ENCODE results near the gene TENM4.
"Not testable (repeated sequence)": the region's sequence is repeated elsewhere in the genome, so short reads cannot be mapped to it uniquely, and the experiment has no call there.

TENM4 gene

DNA sequence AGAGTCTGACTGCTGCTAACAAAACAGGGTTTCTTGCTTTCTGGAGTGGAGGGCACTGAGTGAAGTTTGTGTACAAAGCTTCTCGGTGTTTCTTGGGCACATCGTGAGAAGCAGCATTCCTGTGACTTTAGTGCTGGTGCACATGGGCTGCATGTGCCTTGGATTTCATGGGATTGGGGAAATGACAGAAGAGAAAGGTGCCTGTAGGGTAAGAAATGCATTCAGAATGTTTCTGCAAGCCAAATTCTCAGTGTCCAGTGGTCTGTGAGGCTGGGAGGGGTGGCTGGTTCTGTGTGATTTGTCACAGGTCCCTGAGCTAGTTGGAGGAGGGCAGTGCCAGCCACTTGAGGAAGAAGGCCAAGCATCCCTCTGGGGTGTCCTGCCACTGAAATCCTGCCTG, 462.0 kb downstream of the TENM4 start:
- no peak for DNase-seq (ENCODE audit: low spot score)

DNA sequence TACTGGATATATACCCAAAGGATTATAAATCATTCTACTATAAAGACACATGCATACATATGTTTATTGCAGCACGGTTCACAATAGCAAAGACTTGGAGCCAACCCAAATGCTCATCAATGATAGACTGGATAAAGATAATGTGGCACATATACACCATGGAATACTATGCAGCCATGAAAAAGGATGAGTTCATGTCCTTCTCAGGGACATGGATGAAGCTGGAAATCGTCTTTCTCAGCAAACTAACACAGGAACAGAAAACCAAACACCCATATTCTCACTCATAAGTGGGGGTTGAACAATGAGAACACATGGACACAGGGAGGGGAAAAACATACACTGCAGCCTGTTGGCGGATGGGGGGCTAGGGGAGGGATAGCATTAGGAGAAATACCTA, 463.0 kb downstream of the TENM4 start:
- not testable (repeated sequence) for DNase-seq (ENCODE audit: low spot score)

DNA sequence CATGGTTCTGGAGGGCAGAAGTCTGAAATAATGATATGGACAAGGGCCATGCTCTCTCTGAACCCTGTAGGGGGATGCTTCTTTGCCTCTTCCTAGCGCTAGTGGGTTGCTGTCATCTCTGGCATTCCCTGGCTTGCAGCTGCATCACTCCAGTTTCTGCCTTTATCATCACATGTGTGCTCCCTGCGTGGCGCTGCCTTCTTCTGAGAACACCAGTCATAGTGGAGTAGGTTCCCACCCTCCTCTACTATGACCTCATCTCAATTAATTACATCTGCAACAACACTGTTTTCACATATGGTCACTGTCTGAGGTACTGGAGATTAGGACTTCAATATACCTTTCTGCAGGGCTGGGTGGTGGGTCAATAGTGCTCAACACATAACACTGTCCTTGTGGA, 463.8 kb downstream of the TENM4 start:
- DNase-seq (ENCODE audit: low spot score), result no peak

DNA sequence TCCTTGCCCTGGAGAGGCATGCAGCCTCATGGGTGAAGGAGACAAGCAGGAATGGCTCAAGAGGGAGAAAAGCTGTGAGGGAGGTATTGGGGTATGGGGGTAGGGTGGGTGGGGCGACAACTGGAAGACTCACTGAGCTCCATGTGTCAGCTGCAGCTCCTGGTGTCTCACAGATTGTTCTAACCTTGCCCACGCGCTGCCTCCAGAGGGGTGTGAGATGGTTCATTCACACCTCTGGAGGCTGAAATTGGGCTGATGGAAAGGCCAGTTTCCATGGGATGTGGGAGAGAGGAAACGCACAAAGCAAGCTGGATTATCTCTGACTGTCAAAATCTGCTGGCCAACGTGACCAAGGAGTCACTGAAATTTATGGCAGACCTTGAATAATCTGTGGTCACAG, 465.7 kb downstream of the TENM4 start:
- DNase-seq (ENCODE audit: low spot score), result no peak

DNA sequence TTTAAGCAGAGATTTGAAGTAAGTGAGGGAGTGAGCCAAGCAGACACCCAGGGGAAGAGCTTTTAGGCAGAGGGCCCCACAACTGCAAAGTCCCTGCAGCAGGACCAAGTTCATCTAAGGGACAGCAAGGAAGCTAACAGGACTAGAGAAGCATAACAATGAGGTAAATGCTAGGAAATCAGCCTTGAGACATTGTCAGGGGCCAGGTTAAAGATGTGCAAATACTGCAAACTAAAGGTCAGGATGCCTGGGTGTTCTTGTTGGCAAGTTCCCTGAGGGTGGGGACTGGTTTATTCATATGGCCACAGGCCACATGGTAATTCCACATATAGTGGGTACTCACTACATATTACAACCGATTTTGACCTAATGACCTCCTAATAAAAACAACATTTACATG, 467.0 kb downstream of the TENM4 start:
- DNase-seq (ENCODE audit: low spot score), result no peak

DNA sequence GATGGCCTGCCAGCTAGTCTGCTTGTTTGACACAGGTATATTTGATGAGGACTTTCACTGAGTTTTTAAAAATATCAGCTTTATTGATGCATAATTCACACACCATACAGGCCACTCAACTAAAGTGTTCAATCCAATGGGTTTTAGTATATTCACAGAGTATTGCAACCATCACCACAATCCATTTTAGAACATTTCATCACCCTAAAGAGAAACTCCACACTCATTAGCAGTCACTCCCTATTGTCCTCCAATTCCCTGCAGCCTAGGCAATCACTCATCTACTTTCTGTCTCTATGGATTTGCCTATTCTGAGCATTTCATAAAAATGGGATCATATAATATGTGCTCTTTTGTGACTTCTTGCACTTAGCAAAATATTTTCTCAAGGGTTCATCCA, 468.2 kb downstream of the TENM4 start:
- DNase-seq (ENCODE audit: low spot score), result no peak

DNA sequence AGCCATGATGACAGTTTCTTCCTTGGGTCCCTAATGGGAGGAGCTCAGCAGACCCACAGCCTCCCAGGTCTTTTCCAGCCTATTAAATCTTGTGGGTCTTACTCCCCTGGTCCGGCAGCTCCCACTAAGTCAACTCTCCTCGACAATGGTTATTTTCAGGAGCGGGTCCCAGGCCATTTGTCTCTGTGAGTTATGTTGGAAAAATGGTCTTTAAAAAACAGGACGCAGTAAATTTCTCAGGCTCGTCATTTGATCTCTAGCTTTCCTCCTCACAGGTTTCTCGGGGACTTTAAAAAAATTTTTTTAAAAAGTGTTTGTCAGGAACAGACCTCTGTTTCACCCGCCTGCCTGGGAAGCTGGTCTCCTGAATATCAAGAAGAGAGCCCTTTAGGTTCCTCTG, 468.7 kb downstream of the TENM4 start:
- DNase-seq (ENCODE audit: low spot score), result no peak

DNA sequence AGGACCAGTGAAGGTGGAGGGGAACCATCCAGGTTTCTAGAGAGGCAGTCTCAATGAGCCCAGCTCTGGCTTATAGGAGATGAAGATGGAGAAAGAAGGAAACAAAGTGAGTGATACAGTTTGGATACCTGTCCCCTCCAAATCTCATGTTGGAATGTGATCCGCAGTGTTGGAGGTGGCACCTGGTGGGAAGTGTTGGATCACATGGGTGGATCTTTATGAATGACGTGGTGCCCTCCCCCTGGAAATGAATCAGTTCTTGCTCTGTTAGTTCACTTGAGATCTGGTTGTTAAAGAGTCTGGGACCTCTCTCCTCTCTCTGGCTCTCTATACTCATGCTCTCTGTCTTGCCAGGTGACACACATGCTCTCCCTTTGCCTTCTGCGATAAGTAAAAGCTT, 473.0 kb downstream of the TENM4 start:
- DNase-seq (ENCODE audit: low spot score), result no peak

DNA sequence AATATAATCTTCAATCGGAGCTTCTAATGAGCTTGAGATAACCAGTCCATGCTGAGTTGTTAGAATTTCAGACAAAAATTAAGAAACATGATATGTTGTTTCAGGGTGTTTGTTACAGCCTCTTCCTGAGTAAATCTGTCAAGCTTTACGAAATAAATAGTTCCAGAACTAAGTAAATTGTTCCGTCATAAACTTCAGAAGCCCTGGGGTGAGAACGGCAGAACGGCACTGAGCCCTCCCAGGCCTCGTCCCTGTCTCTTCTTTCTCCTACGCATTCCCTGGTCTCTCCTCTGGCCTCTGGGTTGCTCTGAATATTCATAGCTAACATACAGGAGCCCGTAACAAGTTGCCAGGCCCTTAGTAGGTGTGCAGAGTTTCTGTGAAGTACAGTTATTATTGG, 475.4 kb downstream of the TENM4 start:
- no peak for DNase-seq (ENCODE audit: low spot score)

DNA sequence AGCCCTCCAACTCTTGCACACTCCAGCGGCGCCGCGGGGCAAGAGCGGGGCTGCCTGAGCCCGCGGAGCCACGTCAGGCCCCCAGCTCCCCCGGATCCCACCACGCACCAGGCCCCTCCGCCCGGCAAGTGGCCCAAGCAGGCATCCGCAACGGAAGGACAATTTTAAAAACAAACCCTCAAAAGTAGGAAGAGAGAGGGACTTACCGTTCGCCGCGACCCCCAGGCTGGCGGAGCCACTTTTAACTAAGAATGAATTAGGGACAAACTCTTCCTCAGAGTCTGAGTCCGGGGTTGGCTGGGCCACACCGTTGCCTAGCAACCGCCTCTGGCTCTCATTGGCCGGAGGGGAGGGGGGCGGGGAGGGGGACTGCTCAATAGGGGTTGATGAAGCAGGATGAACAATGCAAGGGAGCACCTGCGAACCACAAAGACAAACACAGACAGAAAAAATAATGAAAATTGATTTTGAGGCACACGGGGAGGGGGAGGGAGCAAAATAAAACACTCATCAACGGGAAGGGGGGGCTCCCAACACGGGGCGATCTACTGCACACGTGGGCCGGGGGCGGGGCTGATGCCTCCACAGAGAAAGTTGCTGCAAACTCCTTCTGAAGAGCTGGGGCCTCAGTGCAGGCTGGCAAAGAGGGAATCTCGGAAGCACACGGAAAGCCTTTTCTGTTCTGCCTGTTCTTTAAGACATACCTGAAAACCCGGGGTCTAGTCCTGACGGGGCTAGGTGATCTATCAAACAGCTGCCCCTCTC, 478.7 kb downstream of the TENM4 start:
- DNase-seq (ENCODE audit: low spot score), result peak; percentile 90

DNA sequence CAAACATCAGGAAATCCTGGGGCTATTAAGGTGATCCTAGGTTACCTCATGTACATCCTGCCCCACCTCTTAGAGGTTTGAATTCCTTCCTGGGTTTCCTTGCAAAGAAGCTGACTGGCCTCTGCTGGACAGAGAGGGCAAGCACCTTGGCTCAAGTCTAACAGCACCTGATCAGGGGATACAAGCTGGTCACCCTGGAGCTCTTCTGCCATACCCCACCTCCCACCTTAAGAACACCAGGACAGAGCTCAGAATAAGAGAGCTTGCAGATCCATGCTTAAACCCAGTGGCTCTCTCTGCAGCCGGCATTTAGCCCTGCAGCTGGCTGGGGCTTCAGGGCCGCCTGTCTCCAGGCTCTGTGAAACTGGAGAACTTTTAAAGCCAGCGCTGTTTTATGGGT, 479.6 kb downstream of the TENM4 start:
- peak; percentile 78 for DNase-seq (ENCODE audit: low spot score)

DNA sequence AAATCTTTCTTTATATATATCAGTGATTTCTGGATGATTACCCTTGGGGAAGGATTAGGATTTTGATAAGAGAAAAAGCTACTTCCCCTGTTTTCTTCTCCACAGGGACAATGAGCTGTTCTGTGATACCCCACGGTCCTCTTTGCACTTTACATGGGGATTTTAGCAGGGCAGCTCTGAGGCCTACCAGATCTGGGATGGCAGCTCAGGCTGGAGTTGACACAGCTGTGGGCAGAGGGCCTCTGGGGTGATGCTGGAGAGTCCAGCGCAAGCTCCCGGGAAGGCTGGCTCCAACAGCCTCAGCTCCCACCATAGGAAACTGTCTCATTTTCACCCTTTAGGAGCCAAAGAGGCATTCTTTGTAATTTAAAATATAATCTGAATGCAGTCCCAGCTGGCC, 482.4 kb downstream of the TENM4 start:
- no peak for DNase-seq (ENCODE audit: low spot score)

DNA sequence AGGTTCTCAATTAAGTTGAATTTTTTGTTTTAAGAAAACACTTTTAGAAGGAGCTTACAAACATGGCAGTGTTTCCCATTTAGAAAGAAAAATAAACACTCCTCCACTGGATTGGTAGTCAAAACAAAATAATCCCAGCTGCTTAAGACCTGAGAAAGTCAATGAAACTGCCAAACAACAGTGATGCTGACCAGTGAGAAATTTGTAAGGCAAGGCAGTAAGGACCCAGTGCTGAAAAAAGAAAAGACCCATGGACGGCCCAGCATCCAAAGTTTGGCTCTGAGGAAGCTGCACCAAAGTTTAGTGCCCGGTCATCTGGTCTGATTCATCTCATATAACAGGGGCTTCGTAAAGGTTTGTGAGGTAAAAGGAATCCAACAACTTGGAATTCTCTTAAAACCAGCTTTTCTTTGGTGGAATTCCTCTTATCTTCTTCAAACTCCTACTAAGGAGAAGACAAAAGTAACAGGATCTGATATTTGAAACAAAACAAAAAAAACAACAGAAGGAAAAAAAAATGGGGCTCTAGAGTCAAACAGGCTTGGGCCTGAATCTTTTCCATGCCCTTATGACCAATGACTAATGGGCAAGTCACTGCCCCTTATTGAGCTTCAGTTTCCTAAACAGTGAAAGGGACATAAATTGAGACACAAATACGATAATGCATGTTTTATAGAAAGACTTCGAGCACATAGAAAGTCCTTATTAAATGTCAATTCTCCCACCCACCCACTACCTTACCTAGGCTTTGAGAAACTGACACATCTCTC, 483.2 kb downstream of the TENM4 start:
- DNase-seq (ENCODE audit: low spot score), result no peak

DNA sequence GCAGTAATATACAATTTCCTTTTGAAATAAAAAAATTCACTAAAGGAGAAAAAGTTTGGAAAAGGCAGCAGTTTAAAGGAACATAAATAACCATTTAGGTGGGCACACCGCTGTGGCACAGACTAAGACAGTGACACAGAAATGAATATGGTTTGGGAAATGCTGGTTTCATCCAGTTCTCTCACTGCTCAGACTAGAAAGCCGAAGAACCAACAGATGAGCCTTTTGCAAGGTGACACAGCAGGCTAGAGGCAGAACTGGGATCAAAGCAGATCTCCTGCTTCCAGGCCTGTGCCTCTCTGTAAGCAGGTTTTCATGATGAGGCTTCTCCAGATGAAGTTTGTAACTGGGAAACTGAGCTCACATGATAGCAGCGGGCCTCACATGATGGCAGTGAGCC, 486.1 kb downstream of the TENM4 start:
- DNase-seq (ENCODE audit: low spot score), result no peak

DNA sequence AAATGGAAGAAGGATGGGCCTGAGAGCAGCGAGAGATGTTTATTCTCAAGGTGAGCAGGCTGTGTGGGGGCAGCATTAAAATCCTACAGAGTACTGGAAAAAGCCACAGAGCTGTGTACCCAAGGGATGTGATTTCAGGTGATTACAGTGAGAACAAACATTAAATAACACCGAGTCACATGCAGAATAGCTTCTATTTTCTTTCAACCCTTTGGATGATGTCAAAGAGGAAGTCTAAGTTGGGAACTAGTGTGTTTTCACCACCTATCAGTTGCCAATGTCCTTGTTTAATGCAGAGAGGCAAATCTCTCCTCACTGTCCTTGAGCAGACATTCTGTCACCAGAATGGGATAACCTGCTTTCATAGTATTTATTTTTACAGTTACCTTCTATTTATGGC, 486.6 kb downstream of the TENM4 start:
- no peak for DNase-seq (ENCODE audit: low spot score)

DNA sequence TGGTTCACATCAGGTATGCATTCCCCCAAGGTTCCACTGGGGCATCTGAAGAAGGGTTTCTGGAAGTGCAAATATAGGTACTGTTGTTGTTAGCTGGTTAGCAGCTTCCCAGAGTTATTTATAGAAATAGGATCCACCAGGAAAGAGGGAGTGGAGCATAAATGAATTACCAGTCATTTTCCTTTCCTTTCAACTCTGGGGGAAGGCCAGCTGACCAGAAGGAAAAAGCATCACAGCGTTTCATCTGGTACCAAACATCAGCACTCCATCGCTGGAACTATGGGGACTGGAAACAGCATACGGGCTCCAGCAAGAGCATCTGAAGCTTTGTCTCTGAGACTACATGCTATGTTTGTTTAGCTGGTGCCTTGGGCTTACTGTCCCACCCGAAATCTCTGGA, 487.9 kb downstream of the TENM4 start:
- DNase-seq (ENCODE audit: low spot score), result peak; percentile 72

DNA sequence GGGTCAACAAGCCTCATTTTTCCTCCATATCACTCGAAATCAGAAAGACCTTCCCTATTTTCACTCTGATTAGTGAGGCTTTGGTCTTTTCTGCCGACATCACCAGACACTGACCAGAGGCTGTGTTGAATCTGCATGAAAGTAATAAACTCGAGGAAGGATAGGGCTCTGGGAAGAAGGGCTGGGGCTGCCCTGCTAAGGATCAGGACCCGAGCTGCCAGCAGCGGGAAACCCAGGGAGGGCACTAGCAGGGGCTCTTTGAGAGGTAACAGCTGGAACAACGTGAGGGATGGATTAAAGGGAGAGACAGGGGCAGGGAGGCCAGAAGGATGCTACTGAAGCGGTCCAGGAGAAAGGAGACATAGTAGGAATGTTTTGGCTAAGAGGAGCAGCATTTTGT, 488.7 kb downstream of the TENM4 start:
- peak; percentile 52 for DNase-seq (ENCODE audit: low spot score)

DNA sequence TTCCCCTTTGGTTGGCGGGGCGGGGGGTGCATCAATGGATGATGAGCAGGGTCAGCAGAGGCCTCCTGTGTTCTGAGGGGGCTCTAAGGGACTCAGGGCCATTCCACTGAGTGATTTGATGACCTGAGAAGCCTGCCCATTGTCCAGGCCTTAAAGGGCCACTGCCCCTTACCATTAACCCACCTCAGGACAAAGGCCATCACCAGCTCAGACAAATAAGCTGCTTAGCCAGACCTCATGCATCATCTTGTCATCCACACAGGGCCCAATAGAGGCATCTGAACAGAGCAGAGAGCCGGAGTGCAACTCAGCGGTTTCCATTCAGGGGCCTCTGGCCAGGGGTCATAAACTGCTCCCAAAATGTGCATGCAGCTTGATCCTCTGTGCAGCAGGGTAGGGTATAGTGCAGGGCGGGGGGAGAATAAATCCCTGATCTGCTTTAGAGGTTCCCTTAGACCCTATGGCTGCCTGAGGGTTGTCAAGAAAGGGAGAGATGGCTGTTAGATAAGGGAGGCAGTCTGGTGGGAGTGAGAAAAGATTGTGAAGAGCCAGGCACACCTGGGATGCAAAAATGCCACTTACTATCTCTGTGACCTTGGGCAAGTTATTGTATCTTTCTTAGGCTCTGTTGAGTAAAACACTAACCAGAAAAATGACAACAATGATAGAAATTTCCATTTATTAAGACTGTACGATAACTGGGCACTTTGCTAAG, 490.7 kb downstream of the TENM4 start:
- DNase-seq (ENCODE audit: low spot score), result peak; percentile 78

DNA sequence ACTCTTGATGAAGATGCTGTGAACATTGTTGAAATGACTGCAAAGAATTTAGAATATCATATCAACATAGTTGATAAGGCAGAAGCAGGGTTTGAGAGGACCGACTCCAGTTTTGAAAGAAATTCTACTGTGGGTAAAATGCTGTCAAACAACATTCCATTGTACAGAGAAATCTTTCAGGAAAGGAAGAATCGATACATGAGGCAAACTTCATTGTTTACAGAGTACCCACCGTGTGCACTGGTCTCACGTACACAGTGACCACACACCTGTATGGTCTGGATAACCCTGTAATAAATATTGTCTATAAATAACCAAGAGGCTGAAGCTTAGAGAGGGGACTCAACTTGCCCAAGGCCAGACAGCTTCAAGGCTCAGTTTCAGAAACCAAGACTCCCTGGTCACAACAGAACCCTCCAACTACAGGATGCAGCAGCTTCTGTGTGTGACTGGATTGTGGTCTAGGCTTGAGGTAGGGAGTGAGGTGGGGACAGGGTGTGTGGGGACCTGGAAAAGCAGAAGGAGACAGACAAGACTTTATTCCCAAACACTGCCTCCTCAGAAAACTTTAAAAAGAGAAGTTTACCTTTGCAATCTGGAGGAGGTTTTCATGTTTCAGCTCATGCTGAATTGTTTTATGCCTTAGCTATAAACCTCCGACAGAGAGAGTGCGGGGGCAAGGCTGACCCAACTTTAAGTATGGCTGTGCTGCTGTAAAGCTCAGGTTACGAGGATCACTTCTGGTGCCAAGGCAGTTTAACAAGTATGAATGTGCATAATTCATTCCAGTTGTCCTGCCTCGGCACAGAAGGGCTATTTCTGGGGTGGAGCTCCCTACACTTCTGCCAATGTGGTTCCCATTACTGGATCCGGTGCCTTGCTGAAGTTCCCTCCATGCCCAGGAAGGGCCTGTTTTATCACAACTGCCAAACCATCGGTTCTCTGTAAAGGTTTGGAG, 493.6 kb downstream of the TENM4 start:
- no peak for DNase-seq (ENCODE audit: low spot score)

DNA sequence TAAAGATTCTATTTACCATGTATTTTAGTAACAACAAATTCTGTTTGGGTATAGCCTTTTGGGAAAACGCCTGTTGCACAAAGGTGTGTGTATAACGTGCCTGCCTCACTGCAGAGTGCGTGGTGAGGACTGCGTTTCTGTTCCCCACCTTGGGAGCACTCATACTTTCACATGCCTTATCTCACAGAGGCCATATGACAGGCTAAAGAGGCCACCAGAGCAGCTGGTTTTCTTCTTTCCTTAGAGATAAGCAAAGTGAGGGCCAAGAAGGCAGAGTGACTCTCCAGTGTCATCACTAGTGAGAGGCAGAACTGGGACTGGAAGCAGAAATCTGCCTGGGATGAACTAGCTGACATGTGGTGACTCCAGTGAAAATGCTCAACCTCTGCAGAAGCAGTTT, 497.0 kb downstream of the TENM4 start:
- peak; percentile 99 for DNase-seq (ENCODE audit: low spot score)

DNA sequence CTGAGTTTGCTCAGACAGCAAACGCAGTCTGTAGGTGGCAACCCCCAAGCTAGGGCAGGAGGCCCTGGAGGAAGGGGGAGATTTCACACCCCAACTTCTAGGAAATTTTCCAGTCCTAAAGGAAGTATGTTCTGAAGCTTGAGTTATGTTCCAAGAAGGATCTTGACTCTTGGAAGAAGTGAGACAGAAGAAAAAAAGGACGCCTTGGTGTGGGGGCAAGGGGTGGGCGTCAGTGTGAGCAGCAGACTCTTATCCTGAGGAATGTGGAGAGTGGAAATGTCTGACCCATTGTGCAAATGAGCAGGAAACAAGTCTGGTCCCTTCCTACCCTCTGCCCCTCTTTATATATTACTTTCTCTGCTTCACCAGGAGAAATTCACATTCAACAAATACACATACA, 497.7 kb downstream of the TENM4 start:
- DNase-seq (ENCODE audit: low spot score), result no peak

Data from SK-N-DZ (cell line).